HG03520 (cell line): ENCODE measurements around the gene NUP205.

Experiments
- ATAC-seq: cut with Tn5 transposase; IDR thresholded peaks from one replicate; pipeline ENCODE4 v1.9.1; 2021; ENCODE audit warnings: mild to moderate bottlenecking, moderate library complexity; ENCODE audit not compliant: unreplicated experiment

The NUP205 gene

DNA sequence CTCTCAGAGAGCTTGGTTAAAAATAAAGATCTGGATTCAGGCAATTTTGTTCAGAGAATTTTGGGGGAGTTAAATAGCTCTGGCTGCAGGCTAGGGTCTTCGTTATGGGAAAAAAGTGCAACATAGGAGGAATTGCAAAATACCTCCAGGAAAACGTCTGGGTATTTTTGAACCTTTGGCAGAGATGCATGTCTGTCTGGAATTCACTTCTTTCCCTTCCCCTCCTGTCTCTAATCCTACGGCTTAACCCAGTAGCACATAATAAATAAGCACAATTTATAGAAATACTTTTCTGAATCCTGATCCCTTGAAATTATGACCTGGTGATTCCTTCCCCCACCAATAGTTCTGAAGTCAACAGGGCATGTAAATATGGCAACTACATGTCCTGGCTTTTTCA, 19.3 kb upstream of the NUP205 start:
- ATAC-seq: no peak

DNA sequence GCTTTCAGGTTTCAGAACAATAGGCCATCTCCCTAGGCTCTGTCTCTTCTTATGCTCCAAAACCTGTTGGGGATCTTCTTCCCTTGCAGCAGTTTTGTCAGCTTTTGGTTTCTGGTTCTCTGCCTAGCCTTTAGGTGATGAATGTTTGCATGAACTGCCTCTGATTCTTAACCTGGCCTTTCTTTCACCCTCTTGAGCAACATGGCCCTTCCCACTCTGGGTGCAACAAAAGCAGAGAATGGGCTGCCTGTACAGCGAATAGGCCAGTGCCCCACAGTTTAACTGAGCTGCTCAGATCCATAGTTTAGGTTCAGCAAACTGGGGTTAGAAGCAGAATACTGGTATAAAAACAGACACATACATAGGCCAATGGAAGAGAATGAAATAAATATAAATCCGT, 18.1 kb upstream of the NUP205 start:
- ATAC-seq: no peak

DNA sequence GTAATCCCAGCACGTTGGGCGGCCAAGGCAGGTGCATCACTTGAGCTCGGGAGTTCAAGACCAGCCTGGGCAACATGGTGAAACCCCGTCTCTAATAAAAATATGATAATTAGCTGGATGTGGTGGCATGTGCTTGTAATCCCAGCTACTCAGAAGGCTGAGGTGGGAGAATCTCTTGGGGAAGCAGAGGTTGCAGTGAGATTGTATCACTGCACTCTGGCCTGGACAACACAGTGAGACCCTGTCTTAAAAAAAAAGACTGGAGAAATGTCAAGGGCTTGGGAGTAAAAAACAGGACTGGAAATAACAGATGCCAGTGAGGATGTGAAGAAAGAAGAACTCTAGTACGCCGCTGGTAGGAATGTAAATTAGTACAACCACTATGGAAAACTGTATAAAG, 16.7 kb upstream of the NUP205 start:
- ATAC-seq: no peak

DNA sequence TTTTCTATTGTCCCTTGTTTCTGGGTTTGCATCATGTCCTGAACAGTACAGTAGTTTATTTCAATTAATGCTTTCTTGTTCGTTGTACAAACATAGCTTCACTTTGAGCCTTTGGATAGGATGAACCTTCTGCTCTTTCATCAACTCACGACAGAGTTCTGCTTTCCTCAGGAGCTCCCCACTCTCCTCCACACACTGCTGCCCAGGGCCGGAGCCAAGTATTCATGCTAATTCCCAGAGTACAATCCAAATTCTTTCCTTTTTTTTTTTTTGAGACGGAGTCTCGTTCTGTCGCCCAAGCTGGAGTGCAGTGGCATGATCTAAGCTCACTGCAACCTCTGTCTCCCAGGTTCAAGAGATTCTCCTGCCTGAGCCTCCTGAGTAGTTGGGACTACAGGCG, 7.5 kb upstream of the NUP205 start:
- no peak for ATAC-seq

GRCh38 chr7:135552148-135552547, 5.6 kb upstream of the NUP205 start:
- no peak for ATAC-seq

- ATAC-seq: no peak
These were observed 4.4 kb upstream of the NUP205 start for GRCh38 chr7:135553346-135553745.

DNA sequence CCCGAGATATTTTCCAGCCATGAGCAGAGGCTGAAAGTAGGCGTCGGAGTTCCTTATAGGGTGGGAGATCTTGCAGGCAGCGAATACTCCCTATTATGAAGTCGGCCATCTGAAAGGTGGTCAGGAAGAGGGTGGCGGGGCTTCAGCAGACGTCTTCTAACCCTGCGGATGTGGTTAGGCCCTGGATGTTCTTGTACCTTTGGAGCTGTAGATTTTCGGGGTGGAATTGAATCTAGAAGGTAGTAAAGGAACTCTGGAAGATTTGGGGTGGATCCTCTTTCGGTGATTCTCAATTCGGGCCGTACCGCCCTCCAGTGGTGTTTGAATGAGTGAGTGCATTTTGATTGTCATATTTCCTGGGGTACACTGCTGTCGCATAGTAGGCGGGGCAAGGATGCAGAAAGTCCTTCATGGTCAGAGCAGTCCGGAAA, 635 bp downstream of the NUP205 start:
- peak; percentile 62 for ATAC-seq

- ATAC-seq: no peak
These were observed 1.2 kb downstream of the NUP205 start for GRCh38 chr7:135558881-135559280.

DNA sequence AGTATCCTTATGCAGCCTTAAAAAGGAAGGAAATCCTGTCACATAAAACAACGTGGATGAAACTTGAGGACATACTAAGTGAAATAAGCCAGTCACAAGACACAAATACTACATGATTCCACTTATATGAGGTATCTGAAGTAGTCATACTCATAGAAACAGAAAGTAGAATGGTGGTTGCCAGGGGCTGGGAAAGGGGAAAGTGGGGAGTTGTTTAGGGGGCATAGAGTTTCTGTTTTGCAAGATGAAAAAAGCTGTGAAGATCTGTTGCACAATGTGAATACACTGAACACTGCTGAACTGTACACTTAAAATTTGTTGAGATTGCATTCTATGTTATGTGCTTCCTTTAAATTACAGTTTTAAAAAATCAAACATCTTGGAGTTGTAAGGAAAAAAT, 2.9 kb downstream of the NUP205 start:
- ATAC-seq: no peak

DNA sequence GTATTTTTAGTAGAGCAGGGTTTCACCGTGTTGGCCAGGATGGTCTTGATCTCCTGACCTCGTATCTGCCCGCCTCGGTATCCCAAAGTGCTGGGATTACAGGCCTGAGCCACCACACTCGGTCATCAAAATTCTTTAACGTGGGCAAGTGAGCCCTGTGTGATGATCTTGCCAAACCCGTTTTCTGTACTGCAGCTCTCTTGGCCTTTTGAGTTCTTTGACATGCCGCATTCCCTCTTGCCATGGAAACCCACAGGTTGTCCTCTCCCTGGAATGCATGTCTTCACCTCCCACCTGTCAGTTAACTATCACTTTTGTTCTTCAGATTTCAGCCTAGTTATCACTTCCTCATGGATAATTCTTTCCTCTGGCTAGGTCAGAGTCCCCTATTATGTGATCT, 5.0 kb downstream of the NUP205 start:
- no peak for ATAC-seq

GRCh38 chr7:135571834-135572233, 14.1 kb downstream of the NUP205 start:
- ATAC-seq: no peak

DNA sequence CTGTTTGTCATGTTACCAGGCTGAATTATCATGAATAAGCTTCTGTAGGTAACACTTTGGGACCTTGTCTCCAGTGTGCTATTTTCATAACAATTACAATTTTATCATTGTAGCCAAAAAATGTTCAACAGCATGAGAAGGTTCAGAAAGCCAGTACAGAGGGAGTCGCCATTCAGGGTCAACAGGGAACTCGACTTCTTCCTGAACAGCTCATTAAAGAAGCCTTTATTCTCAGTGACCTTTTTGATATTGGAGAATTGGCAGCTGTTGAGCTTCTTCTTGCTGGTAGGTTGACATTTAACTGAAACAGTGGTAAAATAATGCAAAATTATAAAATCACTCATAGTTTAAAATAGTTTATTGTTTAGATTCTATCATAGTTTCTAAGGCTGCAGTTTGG, 15.8 kb downstream of the NUP205 start:
- no peak for ATAC-seq

DNA sequence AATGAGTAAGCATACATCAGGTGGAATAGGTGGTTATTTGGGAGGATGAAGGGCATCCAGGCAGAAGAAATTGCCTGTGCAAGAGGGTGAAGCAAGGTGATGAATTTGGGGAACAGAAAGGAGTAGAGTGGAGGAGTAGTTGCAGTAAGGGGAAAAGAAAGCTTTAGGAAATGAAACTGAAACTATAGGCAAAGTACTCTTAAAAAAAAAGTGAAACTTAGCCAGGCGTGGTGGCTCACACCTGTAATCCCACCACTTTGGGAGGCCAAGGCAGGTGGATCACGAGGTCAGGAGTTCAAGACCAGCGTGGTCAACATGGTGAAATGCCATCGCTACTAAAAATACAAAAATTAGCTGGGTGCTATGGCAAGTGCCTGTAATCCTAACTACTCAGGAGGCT, 17.6 kb downstream of the NUP205 start:
- no peak for ATAC-seq

GRCh38 chr7:135578569-135578968, 20.9 kb downstream of the NUP205 start:
- no peak for ATAC-seq

GRCh38 chr7:135584362-135585353, 26.9 kb downstream of the NUP205 start:
- ATAC-seq: no peak

GRCh38 chr7:135597181-135597925, 39.6 kb downstream of the NUP205 start:
- no peak for ATAC-seq

DNA sequence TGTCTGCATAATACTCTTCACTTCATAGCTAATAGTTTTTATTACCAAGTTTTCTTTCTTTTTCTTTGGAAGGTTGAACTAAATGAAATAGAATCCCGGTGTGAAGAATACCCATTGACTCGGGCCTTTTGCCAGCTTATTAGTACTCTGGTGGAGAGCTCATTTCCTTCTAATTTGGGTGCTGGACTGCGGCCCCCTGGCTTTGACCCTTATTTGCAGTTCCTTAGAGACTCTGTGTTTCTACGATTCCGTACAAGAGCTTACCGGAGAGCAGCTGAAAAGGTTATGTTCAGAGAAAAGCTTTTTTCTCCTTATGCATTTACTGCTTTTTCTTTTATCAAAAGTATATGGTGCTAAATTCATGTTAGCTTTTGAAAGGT, 40.2 kb downstream of the NUP205 start:
- ATAC-seq: no peak

- ATAC-seq: no peak
These were observed 41.8 kb downstream of the NUP205 start for GRCh38 chr7:135599471-135599870.

DNA sequence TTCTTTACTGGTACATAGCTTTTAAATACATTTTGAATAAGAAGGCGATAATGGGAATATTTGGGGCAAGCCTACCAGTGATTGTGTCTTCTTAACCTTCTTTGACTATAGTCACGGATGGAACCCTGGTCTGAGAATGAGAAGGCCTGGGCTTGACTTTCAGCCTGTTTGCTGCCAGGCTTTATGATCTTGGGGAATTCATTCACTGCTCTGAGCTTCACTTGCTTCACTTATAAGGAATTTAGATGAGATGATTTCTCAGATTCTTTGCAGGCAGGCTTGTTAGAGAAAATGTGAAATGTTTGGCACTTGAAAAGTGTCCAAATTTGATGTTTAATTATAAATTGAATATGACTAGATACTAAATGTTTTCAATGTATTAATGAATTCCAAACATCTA, 42.5 kb downstream of the NUP205 start:
- no peak for ATAC-seq

GRCh38 chr7:135601182-135601581, 43.5 kb downstream of the NUP205 start:
- no peak for ATAC-seq

DNA sequence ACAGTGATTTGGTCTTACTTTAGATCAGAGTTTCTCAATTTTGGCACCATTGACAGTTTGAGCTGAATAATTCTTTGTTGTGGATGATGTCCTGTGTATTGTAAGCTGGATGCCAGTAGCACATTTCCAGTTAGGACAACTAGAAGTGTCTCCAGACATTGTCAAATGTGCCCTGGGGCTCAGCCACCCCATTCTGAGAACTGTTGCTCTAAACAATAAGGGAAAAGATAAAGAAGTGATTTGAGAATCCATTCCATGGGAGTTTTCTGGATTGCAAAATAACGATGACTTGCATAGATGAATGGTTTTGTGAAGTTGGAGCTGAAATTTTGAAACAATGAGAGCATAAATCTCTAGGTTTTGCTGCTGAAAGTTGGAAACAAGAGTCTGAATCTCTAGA, 44.6 kb downstream of the NUP205 start:
- no peak for ATAC-seq

DNA sequence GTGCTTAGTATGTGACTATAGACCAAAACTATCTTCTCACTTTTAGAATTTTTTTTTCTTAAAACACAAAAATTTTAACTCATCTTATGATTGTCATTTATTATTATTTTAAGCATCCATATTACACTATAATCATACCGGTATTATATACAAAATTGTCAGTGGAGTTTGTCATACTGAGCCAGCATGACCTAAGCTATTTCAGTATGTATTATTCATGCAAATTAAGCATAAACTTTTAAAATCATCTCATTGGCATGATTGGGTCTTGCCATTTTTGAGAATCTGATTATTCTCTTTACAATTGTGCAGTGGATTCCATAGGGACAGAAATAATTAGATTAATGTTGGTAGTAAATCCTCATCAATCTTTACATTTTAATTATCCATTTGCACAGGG, 58.4 kb downstream of the NUP205 start:
- ATAC-seq: no peak
